Neural progenitor cell (in vitro differentiated cells): ENCODE measurements around the gene ARHGAP15. TPM values are rescaled to one million over a fixed set of nuclear protein-coding genes. Genes with fewer than 3 reads are reported as not detected.

Source experiments
- DNase-seq: peaks from one replicate; pipeline ENCODE4 v3.0.0-alpha.2; 2016; ENCODE audit warnings: low spot score
- H2AFZ ChIP-seq: fragments of 200-600 bp; sonication (generic); replicated peaks from 2 replicates; pipeline ENCODE4 v1.6.1; 2016; ENCODE audit warnings: antibody characterized with exemption
- H3F3A ChIP-seq: fragments of 200-600 bp; sonication (generic); 2 replicates; pipeline ENCODE4 v1.6.1; 2016; ENCODE audit warnings: antibody characterized with exemption, low read depth
- H3K27ac ChIP-seq: fragments of 200-600 bp; sonication (generic); 2 replicates; pipeline ENCODE4 v1.5.1; 2016; ENCODE audit warnings: mild to moderate bottlenecking
- H3K27me3 ChIP-seq: fragments of 200-600 bp; sonication (generic); 2 replicates; pipeline ENCODE4 v1.6.1; 2016; ENCODE audit warnings: mild to moderate bottlenecking, moderate library complexity
- H3K36me3 ChIP-seq: fragments of 200-600 bp; sonication (generic); 2 replicates; pipeline ENCODE4 v1.5.1; 2016
- H3K4me1 ChIP-seq: fragments of 200-600 bp; sonication (generic); 2 replicates; pipeline ENCODE4 v1.6.1; 2016; ENCODE audit warnings: mixed run types
- H3K4me2 ChIP-seq: fragments of 200-600 bp; sonication (generic); 2 replicates; pipeline ENCODE4 v1.6.1; 2016
- H3K4me3 ChIP-seq: fragments of 200-600 bp; sonication (generic); 2 replicates; pipeline ENCODE4 v1.5.1; 2016
- H3K79me2 ChIP-seq: fragments of 200-600 bp; sonication (generic); 2 replicates; pipeline ENCODE4 v1.6.1; 2016; ENCODE audit warnings: low read depth
- H3K9ac ChIP-seq: fragments of 200-600 bp; sonication (generic); 2 replicates; pipeline ENCODE4 v1.6.1; 2016
- H3K9me3 ChIP-seq: fragments of 200-600 bp; sonication (generic); 2 replicates; pipeline ENCODE4 v1.5.1; 2016; ENCODE audit warnings: low read depth
- H4K20me1 ChIP-seq: fragments of 200-600 bp; sonication (generic); 2 replicates; pipeline ENCODE4 v1.6.1; 2016; ENCODE audit warnings: low read depth
- H3K27ac Mint-ChIP-seq: 3 replicates; pipeline ENCODE4 v1.8.0; 2021; ENCODE audit warnings: mixed read lengths
- H3K27me3 Mint-ChIP-seq: 2 replicates; pipeline ENCODE4 v1.8.0; 2022; ENCODE audit warnings: low read depth, mild to moderate bottlenecking, inconsistent platforms, moderate library complexity, mixed read lengths; ENCODE audit not compliant: insufficient read depth
- H3K36me3 Mint-ChIP-seq: 3 replicates; pipeline ENCODE4 v1.8.0; 2021; ENCODE audit warnings: mixed read lengths
- H3K4me1 Mint-ChIP-seq: 3 replicates; pipeline ENCODE4 v1.8.0; 2021; ENCODE audit warnings: mixed read lengths
- H3K4me3 Mint-ChIP-seq: 3 replicates; pipeline ENCODE4 v1.8.0; 2021; ENCODE audit warnings: mild to moderate bottlenecking, moderate library complexity, mixed read lengths
- H3K9me3 Mint-ChIP-seq: 3 replicates; pipeline ENCODE4 v1.8.0; 2020; ENCODE audit warnings: mixed read lengths
- EZH2 ChIP-seq: fragments of 200-600 bp; sonication (generic); IDR thresholded peaks from 2 replicates; pipeline ENCODE4 v1.6.1; 2017; ENCODE audit warnings: antibody characterized with exemption, mild to moderate bottlenecking, moderate library complexity
- EZH2phosphoT487 ChIP-seq: fragments of 200-600 bp; sonication (generic); IDR thresholded peaks from 2 replicates; pipeline ENCODE4 v1.6.1; 2017; ENCODE audit warnings: antibody characterized with exemption
- total RNA-seq: library from RNA; depleted of rRNA; stranded (reverse); fragments of >200 nt; gene quantifications from 2 replicates; pipeline ENCODE4 v1.2.3, GENCODE V29; 2015; ENCODE audit warnings: low replicate concordance
- TF ChIP-seq, protein P1 (sequence below): fragments of 200-600 bp; sonication (generic); IDR thresholded peaks from 2 replicates; pipeline ENCODE4 v1.5.1; 2017; ENCODE audit warnings: antibody characterized with exemption, mild to moderate bottlenecking

Gene ARHGAP15
- total RNA-seq, 1 donor from 2014 or later = 5.9 TPM

DNA sequence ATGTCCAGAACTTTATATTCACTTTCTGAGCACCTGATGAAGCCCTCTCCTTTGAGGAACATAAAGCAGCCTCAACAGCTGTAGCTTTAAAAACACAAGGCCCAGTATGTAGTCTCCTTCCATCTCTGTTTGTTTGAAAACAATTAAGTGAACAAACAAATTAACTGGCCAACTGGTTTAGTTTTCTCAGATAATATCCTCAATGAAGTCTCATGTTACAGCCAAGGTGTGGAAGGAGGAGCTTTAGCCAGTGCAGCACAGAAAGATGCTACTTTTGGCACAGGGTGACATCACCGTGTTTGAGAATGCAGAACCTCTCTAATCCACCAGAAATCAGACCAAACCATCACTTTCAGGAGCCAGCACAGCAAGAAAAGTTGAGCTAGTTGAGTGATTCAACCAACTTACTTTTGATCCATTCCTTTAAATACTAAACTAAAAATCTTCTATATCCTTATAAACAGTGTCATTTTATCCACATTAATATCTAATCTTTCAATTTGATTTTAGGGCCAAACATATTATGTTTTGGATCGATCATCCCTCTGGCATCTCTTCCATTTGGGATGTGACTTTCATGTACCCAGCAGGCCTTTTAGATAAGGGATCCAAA lies 488.7 kb downstream of the ARHGAP15 start:
- H3K4me1 Mint-ChIP-seq = peaks cover 11% of the 10 kb centered on the region
- TF ChIP-seq, protein P1, sequence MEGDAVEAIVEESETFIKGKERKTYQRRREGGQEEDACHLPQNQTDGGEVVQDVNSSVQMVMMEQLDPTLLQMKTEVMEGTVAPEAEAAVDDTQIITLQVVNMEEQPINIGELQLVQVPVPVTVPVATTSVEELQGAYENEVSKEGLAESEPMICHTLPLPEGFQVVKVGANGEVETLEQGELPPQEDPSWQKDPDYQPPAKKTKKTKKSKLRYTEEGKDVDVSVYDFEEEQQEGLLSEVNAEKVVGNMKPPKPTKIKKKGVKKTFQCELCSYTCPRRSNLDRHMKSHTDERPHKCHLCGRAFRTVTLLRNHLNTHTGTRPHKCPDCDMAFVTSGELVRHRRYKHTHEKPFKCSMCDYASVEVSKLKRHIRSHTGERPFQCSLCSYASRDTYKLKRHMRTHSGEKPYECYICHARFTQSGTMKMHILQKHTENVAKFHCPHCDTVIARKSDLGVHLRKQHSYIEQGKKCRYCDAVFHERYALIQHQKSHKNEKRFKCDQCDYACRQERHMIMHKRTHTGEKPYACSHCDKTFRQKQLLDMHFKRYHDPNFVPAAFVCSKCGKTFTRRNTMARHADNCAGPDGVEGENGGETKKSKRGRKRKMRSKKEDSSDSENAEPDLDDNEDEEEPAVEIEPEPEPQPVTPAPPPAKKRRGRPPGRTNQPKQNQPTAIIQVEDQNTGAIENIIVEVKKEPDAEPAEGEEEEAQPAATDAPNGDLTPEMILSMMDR = no peak
- H3K9me3 ChIP-seq = no peaks in the 10 kb centered on the region
- H3K4me2 ChIP-seq = peak overlapping the region; percentile 9
- no peaks in the 10 kb centered on the region for H3K79me2 ChIP-seq
- H3K4me1 ChIP-seq = peaks cover 24% of the 10 kb centered on the region
- no peaks in the 10 kb centered on the region for H3K9me3 Mint-ChIP-seq
- no peaks in the 10 kb centered on the region for H4K20me1 ChIP-seq
- peaks cover 6% of the 10 kb centered on the region for H3F3A ChIP-seq
- no peak overlapping the region for H3K4me3 ChIP-seq
- no peaks in the 10 kb centered on the region for H3K27me3 Mint-ChIP-seq
- H3K4me3 Mint-ChIP-seq = no peak overlapping the region
- no peak overlapping the region for H3K27ac Mint-ChIP-seq
- H2AFZ ChIP-seq = no peak overlapping the region
- H3K9ac ChIP-seq = no peak overlapping the region
- DNase-seq = no peak
- H3K27me3 ChIP-seq = no peaks in the 10 kb centered on the region
- H3K36me3 ChIP-seq = no peaks in the 10 kb centered on the region
- no peak overlapping the region for H3K27ac ChIP-seq
- H3K36me3 Mint-ChIP-seq = no peaks in the 10 kb centered on the region

DNA sequence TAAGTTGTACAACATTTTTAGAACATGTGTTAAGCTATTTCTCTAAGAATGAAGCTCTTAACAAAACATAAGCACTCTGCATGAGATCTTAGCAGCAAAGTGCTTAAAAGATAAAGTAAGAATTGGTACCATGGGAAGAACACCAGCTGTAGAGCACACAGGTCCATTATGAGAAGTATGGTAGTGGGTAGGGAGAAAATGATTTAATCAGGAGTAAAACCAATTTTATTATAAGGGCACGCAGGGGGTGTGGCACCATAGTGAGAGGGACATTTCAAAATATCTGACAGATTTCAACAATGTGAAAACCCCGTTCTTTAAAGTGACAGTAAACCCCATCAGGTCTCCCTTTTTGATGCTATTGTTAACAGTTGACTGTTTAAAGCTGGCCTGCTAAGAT lies 492.9 kb downstream of the ARHGAP15 start:
- no peak overlapping the region for H3K27ac ChIP-seq
- no peak overlapping the region for H3K4me2 ChIP-seq
- no peaks in the 10 kb centered on the region for H3K9me3 Mint-ChIP-seq
- H3K36me3 ChIP-seq = no peaks in the 10 kb centered on the region
- H3K4me3 ChIP-seq = no peak overlapping the region
- no peak overlapping the region for H3K27ac Mint-ChIP-seq
- H2AFZ ChIP-seq = peak overlapping the region; percentile 81
- H3K27me3 Mint-ChIP-seq = no peaks in the 10 kb centered on the region
- H3K79me2 ChIP-seq = no peaks in the 10 kb centered on the region
- no peak for DNase-seq
- TF ChIP-seq EZH2 (no peak), EZH2phosphoT487 (no peak)
- TF ChIP-seq, protein P1 = no peak
- no peak overlapping the region for H3K9ac ChIP-seq
- H3K4me1 Mint-ChIP-seq = peaks cover 16% of the 10 kb centered on the region
- peaks cover 6% of the 10 kb centered on the region for H3F3A ChIP-seq
- no peaks in the 10 kb centered on the region for H3K36me3 Mint-ChIP-seq
- peaks cover 48% of the 10 kb centered on the region for H3K4me1 ChIP-seq
- H3K4me3 Mint-ChIP-seq = no peak overlapping the region
- no peaks in the 10 kb centered on the region for H3K9me3 ChIP-seq
- H4K20me1 ChIP-seq = no peaks in the 10 kb centered on the region
- no peaks in the 10 kb centered on the region for H3K27me3 ChIP-seq

DNA sequence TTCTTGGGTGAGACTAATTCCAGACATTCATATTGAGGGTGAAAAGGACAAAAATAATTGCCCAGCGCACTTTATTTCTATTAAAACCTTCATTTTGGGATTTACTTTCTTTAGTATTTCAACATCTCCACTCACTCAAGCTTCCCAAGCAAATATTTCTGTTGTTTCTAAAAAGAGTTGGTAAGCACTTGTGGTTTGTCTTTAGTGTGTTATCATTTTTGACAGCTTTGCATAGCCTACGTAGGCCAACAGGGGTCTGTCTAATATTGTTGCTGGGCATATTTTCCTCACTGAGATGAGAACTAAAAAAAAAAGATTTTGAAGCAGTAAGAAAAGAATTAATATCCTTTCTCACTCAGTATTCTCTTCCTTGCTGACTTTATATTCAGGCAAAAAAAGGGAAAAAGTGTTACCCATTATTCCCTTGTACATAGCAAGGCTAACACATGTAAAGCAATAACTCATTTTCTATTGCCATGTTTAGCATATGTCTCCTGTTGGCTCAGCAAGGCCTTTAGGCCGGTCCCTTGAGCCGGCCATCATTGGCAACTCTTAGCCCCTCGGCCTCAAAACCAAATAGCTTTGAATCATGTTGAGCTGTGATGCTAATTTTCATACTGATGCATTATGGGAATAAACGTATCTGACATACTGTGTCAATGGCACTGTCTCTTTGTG lies 494.2 kb downstream of the ARHGAP15 start:
- no peak overlapping the region for H3K27ac ChIP-seq
- H3K79me2 ChIP-seq = no peaks in the 10 kb centered on the region
- peaks cover 6% of the 10 kb centered on the region for H3F3A ChIP-seq
- no peaks in the 10 kb centered on the region for H3K27me3 ChIP-seq
- no peak overlapping the region for H3K4me3 Mint-ChIP-seq
- H3K27me3 Mint-ChIP-seq = no peaks in the 10 kb centered on the region
- H3K36me3 ChIP-seq = no peaks in the 10 kb centered on the region
- H3K4me1 Mint-ChIP-seq = peaks cover 16% of the 10 kb centered on the region
- peak overlapping the region; percentile 66 for H2AFZ ChIP-seq
- no peak overlapping the region for H3K4me2 ChIP-seq
- no peak overlapping the region for H3K4me3 ChIP-seq
- H3K9me3 ChIP-seq = no peaks in the 10 kb centered on the region
- no peak for TF ChIP-seq EZH2phosphoT487
- TF ChIP-seq, protein P1 = no peak
- H4K20me1 ChIP-seq = no peaks in the 10 kb centered on the region
- no peak overlapping the region for H3K27ac Mint-ChIP-seq
- H3K9me3 Mint-ChIP-seq = no peaks in the 10 kb centered on the region
- H3K36me3 Mint-ChIP-seq = no peaks in the 10 kb centered on the region
- no peak overlapping the region for H3K9ac ChIP-seq
- no peak for DNase-seq
- H3K4me1 ChIP-seq = peaks cover 38% of the 10 kb centered on the region
